Mucosa of gallbladder (tissue), 1 donor: ENCODE results near the gene UNC93A. TPM values are rescaled to one million over a fixed set of nuclear protein-coding genes. Genes with fewer than 3 reads are reported as not detected.
"Not testable (repeated sequence)": the region's sequence is repeated elsewhere in the genome, so short reads cannot be mapped to it uniquely, and the experiment has no call there.

Experiments used
- DNase-seq: peaks from one replicate; pipeline ENCODE4 v3.0.0-alpha.2; 2020; ENCODE audit warnings: low spot score
- total RNA-seq: library from RNA; stranded (reverse); gene quantifications from one replicate; pipeline ENCODE4 v1.2.1, GENCODE V29; 2021
- donor health status: DM: no; HTN: no; CAD: no.

The UNC93A gene
- total RNA-seq, 1 donor from 2014 or later: 14.3 TPM

DNA sequence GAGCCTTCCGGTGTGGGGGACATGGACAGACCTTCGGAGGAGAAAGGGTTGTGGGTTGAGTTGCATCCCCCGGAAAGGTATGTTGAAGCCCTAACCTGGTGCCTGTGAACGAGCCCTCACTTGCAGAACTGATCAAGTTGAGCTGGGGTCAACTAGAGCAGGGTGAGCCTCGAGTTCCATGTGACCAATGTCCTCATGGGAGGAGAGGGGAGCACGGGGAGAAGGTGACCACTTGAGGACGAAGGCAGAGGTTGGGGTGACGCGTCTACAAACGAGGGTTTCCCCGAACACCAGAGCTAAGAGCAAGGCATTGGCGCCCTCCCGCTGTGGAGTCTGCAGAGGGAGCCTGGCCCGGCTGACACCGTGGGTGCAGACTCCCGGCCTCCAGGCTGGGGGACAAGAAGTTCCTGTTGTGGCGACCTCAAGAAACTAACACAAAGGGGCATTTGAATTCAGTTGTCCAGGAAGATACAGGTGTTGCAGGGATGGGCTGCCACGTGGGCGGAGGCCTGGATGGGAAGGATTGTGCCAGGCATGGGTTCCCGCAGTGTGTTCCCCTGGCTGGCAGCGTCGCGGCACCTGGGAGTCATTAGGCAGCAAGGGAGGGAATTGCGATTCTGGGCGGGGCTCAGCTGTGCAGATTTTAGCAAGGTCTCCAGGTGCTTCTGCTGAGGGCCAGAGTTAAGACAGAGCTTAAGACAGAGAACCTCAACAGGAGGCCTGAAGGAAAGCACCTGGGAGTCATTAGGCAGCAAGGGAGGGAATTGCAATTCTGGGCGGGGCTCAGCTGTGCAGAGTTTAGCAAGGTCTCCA is 20.4 kb upstream of the UNC93A start:
- no peak for DNase-seq

DNA sequence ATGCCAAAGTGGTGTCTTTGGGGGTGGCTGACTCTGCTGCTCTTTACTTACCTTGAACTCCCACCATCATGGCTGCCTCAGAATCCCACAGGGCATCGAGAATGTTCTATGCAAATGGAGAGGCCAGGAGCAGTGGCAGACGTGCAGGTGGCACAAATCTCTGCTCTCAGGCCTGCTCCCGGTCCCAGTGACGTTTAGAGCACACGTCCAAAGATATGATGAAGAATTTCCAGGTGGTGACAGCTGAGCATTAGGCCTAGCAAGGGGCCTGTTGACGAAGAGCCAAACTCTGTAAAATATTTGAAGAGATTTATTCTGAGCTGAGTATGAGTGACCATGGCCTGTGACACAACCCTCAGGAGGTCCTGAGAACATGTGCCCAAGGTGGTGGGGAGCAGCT is 19.0 kb upstream of the UNC93A start:
- no peak for DNase-seq

DNA sequence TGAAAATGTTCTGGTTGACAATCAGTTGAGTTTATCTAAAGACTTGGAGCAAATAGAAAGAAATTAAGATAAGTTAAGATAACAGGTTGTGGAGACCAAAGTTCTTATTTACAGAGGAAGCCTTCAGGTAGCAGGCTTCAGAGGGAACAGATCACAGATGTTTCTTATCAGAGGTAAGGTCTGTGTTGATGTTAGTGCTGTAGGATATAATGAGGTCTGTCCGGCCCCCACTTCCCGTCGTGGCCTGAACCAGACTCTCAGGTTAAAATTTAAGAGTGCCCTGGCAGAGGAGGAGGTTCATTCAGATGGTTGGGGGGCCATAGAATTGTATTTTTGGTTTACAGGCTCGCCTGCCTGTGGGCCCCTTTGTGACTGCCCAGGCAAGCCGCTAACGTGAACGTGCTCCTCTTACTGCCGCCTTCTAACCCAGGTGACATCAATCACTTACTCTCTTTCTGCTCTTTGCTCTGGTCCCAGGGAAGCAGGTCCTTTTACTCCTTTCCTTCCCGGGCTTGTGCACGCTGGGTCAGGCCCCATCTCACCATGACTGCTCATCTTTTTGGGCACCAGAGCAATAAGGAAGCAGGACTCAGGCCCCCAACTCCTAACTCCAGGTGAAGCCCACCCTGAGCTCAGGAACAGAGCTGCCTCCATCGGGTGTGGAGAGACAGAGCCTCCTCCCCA is 18.3 kb upstream of the UNC93A start:
- no peak for DNase-seq

DNA sequence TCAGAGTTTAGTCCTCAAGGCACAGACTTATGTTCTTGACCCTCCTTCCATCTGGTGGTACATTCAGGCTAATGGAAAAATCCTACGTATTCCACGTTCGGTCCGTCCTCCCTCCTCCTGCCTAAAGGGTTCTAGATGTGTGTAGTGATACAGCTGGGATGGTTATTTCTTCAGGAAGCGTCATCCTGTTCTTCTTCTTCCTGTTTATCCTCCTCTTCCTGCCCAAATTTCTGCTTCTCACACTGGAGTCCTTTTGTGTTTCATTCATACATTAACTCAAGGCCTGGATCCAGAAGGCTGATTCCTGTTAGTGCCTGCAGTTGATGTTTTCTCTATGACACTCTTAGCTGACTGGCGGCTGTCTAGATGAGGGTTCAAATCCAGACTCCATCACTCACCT is 16.8 kb upstream of the UNC93A start:
- no peak for DNase-seq

DNA sequence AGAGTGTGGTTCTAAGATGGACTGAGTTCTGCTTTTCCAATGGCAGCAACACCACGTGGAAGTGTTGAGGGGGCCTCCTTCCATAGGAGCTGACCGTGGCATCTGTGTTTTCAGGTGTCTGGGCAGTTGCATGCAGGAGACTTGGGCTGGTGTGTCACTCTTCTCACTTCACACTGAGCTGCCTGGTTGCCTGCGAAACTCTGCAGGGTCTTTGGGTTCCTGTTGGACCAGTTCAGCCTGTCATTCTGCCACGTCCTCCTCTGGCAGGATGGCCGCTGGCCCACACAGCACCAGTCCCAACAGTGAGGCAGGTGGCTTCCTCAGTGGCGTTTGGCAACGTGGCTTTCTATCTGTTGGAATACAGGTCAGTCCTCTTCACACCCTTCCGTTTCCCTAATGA is 16.1 kb upstream of the UNC93A start:
- DNase-seq: no peak

DNA sequence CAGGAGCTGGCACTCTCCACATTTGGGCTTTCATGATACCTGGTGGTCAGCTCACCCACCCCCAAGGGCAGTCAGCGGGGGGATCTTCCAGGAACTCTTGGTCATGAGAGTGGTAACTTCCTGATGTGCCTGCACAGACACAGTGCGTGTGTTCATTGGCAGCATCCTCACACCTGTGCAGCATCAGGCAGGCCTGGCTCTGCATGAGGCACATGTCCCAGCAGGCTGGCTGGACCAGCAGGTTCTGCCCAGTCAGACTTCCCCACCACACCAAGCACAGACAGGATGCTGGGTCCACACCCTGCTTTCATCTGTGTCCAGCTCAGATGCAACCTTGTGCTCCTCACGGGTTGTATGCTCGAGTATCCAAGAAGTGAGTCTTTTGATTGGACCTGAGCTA is 15.7 kb upstream of the UNC93A start:
- no peak for DNase-seq

DNA sequence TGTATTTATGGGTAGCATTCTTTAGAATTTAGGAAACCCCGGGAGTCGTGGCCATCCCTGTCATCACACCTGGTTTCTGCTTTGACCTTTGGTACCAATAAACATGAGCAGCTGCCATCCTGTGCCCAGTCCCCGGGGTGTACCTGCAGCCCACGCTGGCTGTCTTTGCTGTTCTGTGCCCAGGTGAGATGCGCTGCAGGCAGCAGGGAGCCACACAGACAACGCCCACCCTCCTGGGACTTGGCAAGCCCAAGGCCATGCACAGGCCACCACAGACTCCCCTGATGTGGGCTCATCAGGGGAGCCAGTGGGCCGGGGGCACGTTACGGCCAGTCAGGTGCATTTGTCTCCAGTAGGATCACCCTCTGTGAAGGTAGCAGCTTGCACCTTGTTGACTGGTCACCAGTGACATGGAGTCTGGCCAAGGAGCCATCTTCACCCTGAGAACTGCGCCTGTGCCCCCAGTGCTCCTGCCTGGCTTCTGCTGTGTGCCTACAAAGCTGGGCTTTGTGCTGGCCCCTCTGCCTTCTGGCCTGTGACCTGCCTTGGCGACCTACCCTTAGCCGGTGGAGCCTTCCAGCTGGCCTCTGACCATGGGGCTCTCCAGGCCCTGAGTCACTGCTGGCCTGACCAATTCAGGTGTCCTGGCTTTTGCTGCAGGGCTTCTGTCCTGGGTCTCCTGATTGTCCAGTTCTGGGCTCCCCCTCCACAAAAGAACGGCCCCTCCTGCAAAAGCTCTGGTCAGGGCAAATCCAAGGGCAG is 14.2 kb upstream of the UNC93A start:
- no peak for DNase-seq

DNA sequence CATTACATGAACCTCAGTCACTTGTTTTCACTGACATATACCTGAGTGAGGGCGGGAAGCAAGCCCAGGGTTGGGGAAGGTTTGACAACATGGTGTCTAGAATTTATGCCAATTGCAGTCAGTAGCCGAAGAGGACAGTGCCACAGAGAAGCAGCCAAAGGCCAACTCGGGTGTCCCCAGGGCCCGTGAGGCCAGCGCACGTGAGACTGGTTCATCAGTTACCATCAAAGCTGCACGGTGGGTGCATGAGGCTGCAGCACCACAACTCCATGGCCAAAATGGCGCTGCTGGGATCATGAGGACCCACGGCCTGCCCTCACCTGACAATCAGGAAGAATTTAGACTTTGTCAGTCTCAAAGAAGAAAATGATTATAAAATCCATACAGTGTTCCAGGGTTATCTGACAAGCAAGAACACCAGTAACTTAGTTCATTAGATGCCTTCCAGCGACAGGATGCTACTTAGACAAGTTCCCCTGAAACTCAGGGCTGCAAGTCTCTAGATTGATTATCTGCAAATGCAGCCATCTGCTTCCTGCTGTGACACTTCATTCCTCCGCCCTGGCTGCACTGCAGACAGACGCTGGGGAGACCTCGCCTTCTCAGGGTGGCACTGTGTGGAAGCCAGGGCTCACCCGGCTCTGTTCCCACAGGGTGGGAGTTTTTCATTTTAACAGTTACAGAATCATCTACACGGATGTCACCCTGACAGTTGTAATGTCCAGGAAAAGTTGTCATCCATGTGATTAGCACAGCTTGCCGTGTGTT is 12.8 kb upstream of the UNC93A start:
- DNase-seq: not testable (repeated sequence)

DNA sequence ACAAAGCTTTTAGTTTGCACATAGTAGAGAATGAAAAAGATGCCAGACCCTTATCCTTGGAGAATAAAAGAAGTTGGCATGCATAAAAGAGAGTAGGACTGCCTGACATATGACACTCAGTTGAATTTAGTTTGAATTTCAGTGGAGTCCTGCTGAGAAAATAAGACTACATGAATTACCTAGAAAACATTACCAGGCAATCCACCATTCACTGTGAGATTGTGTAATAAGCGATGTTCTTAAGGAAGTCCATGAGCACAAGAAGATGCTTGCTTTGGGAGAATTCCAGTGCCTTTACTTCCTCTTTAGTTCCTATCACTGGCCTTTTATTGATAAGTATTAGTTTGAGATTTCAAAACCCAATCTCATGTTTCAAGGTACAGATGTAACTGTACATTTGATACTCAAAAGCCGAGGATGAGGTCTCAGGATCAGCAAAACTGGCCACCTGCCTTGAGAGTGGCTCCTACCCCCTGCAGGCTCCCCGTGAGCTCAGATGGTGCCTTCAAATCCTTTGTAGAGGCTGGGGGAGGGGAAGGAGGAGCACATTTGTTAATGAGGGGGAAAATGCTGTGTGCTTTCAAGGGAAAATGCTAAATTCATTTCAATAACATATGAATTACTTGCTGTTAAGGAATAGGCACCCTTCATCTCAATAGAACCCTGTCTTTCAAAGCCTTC is 11.2 kb upstream of the UNC93A start:
- no peak for DNase-seq

DNA sequence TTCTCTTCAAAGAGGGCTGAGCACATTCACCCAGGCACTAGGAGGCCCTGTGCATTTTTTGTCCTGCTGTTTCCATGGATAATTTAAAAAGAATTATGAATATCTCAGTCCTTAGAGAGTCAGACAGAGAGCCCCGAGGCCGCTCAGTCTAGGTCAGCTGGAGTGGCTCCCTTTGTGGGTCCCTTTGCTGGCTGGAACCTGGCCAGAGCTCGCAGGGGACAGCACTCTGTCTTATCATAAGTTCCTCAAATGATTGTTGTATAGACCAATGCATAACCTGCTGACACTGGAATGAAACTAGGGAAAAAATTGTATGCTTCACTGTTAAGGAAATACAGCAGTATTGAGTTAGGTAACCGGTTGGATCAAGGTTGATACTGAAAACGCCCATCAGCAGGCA is 10.6 kb upstream of the UNC93A start:
- peak; percentile 46 for DNase-seq

DNA sequence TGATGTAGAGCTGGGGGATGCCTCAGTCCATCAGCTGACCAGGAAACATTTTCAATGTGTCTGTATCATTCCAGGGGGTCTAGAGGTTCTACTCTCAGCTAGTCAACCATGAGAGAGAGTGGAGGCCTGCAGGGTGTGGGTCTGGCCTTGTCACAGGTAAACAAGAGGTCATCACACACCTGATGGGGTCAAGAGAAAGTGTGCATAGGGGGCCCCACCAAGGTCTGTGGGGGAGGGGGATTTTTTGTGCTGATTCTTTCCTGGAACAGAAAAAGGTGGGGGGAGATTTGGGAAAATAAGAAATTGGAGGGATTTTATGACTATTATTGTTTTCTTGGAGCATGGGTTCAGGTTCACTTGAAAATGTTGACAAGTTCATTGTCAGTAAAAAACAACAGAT is 8.9 kb upstream of the UNC93A start:
- DNase-seq: no peak

DNA sequence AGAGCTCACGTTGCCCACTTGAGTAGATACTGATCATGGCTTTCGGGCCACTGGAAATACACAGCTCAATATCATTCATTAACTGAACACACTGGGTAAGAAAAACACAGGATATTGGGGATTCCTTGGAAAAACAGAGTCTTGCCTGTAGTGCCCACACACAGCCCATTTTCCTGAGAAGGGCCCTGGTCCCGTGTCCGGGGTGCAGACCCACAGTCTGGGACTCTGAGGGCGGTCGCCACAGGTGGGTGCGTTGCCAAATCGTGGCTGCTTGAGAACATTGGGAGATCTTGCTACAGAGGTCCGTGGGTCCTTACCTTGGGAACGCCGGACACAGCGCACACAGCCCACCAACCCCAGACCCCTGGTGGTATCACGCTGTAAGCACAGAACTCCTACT is 6.5 kb upstream of the UNC93A start:
- not testable (repeated sequence) for DNase-seq

DNA sequence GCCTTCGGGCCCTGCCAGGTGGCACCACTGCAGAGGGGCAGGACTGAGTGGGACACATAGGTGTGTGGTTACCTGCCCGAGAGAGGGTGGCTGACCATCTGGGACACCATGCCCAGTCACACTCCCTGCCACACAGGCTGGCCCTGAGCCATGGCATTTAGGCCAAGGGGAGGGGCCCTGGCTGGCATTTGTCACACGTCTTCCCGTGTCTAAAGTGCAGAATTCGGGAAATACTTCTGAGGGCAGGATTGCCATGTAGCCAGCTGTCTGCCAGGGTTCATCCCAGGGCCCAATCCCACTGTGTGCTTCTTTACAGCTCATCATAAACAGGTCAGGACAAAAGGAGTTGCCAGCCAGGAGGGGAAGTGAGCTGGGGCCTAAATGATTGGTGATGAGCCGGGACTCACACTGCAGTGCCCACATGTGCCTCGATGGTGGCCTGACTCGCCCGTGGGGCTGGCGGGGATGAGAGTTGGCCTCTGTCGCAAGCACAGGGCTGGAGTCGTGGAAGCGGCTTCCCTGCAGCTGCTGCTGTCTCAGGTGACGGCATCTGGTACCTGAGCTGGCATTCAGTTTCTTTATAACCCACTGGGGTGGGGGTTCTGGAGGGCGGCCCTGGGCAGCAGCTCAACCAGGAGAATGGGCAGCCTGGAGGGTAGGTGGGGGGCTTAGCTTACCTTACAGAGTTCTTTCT is 5.9 kb upstream of the UNC93A start:
- DNase-seq: peak; percentile 49

DNA sequence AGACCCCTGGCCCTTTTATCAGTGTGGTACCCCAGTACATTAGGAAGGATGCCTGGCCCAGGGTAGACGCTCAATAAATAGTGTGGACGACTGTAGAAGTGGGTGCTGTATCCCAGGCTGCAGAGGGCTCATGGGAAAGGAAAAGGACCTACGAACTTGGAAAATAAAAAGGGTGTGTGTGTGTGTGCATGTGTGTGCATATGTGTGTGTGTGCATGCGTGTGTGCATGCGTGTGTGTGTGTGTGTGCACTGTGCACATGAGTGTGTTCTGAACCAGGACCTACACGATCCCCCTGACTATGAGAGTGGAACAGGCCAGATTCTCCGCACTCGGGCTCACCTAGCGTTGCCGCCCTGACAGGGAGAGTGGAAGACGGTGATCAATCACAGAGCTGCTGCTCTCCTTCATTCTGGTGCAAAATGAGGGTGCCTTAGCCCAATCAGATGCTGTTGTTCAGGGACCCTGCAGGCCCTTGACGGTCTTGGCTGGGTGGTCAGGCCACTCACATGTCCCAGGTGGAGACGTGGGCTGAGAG is 3.5 kb upstream of the UNC93A start:
- DNase-seq: no peak

DNA sequence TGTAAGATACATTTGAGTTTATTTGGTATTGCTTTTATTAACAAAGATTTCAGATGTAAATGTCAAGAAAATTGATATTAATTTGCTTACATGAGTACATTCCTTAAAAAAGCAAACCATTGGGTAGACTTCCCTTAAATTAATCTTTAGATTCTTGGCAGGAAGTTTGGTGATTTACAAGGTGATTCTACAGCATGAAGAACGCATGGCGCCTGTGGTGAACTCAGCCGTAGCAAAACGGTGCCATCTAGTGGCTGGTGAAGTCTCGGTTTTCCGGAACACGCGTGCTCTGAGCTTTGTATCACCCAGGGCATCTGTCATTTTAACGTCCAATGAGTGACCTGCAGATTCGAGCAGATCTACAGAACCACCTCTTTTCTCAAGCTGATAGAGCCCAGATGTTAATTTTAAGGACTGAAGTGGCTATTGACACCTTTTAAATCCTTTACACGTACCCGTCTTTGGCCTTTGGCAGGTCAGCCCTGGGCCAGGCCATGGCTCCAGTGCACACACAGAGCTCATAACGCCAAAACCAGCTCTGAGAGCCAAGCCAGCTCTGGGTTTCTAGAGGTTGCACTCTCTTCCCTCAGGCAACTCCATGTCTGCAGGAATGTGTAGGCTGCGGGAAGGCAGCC is 2.4 kb upstream of the UNC93A start:
- DNase-seq: not testable (repeated sequence)

DNA sequence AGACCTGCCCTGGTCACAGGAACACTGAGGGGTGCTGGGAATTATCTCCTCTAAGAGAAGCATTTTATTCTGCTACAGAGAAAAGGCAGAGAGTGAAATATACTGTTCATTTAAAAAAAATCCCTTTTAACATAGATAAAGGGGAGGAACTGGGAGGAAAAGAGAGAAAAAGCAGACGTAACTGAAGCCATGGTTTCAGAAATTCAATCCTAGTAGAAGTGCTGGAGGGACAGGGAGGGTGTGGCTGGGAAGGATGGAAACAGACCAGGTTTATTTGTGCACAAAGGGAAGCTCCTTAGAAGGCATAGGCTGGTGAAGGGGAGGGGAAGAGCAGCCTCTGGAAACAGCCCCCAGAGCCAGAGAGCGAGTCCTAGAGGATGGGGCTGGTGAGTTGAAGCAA is 1.8 kb upstream of the UNC93A start:
- DNase-seq: not testable (repeated sequence)

DNA sequence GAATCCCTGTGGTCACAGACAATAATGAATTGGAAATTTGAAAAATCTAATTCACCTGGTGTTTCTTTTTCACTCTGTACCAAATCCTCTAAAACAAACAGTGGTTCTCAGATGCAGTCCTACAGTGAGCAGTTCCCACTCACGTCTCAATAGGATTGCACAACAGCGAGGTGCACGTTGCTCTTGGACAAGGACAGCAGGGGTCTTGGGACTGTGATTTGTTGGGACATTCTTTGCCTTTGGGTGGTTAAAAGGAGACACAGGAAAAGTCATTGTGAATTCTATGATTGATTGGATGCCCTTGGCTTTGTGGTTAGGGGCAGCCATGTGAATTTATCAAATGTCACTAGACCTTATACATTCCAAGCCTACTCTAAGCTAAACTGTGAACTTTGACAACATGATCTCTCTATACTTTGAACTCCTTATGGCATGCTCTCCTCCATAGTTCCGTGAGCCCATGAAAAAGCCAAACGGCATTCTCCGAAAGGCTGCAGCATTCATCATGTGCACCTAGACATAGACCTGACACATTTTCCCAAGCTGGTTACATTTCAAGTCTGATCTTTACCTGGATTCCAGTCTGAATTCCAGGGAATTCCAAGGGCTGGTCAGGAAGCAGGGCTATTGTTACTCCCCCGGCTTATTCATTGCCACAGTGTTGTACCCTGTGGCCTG is 647 bp downstream of the UNC93A start:
- no peak for DNase-seq

DNA sequence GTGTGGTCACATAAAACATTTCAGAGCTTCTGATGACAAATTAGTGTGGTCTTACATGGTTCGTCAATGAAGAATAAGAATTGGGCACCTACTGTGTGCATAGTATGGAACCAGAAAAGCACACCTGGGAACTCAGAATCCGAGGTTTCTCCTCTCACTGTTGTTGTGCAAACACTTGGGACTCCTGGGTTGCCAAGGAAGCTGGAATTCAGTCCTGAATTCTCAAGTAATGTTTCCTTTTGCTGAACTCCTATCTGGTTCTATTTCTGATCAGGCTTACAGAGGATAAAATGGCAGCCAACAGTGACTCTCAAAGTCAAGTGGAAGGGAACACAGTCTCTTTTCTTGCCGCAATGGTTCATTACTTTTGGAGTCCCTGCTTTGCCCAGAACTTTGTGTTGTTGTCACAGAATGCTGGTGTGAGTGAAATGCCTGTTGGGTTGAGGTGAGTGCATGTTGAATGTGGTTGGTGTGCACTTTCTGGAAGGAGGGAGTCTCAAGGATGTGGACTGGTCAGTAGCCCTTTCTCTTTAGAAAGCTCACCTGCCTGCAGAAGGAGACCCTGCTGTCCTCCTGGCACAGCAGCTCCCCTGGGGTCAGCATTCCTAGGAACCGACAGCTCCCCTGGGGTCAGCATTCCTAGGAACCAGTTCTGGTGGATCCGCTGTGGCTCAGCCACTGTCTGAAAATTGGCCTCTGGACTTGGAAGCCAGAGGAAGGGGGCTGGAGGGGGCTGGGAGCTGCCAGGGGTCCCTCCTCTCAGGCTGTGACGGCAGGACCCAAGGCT is 1.4 kb downstream of the UNC93A start:
- no peak for DNase-seq
